ENCODE measurements around the gene IRX5. TPM values are rescaled to one million over a fixed set of nuclear protein-coding genes. Genes with fewer than 3 reads are reported as not detected.

The IRX5 gene
- total RNA-seq, 1 donor from 2014 or later, result 0.16 TPM

GRCh38 chr16:54933281-54934011 lies 2.8 kb downstream of the IRX5 start:
- intact Hi-C loops (cut with micrococcal nuclease), result no loop called here
- Mint-ChIP-seq H3K27me3 (ENCODE audit: insufficient read depth) (peaks cover 69% of the 10 kb centered on the region), H3K4me1 (ENCODE audit: low read depth) (peaks cover 8% of the 10 kb centered on the region), H3K27ac (no peak overlapping the region), H3K36me3 (ENCODE audit: low read depth) (peaks cover 3% of the 10 kb centered on the region), H3K4me3 (no peak overlapping the region), H3K9me3 (peaks cover 6% of the 10 kb centered on the region)
- no peak for DNase-seq (ENCODE audit: low spot score)

DNA sequence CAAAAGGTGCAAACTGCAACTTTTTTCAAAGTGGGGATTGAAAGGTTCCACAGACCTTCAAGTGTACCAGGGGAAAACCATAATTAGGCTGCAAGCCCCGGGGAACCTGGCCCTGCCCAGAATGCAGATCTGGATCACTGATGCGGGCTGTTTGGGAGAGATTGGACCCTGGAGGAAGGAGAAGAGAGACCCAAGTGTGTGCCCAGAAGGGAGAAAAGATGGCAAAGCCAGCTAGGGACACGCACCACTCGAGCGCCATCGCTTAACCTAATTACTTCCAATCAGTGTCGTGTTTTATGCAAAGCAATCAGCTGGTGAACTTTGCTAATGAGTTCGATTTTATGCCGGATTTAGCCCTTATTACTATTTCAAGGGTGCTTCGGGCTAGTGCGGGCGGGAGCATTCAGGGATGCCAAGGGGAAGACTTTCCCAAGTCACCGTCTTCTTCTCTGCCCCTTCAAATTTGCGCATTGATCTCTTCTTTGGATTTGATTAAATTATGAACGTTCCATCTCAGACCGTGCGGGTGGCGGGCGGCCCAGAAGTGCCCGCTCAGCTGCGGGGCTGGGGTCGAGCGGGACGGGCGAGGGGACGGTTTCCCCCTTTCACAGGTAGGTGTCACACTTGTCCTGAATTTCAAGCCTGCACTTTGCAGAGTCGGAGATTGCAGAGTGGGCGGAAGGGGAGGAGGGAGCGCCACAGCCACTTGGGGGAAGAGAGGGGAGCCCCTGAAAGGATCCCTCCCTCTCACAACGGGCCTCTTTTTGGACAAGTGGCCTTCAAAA lies 4.0 kb downstream of the IRX5 start:
- H3K27me3 Mint-ChIP-seq (ENCODE audit: insufficient read depth), result peaks cover 74% of the 10 kb centered on the region
- H3K4me3 Mint-ChIP-seq, result no peak overlapping the region
- H3K4me1 Mint-ChIP-seq (ENCODE audit: low read depth), result peaks cover 2% of the 10 kb centered on the region
- no peak for DNase-seq (ENCODE audit: low spot score)
- intact Hi-C loops (cut with micrococcal nuclease), result loop anchor here (5.0 kb wide), 2 partner anchors 398 to 1258 kb away; partner anchors contain the start of gene GNAO1
- no peak overlapping the region for H3K27ac Mint-ChIP-seq
- no peaks in the 10 kb centered on the region for H3K36me3 Mint-ChIP-seq (ENCODE audit: low read depth)
- H3K9me3 Mint-ChIP-seq, result peaks cover under 1% of the 10 kb centered on the region

- Mint-ChIP-seq H3K27ac (no peak overlapping the region), H3K36me3 (ENCODE audit: low read depth) (no peaks in the 10 kb centered on the region), H3K4me1 (ENCODE audit: low read depth) (no peaks in the 10 kb centered on the region), H3K9me3 (no peaks in the 10 kb centered on the region), H3K4me3 (no peak overlapping the region), H3K27me3 (ENCODE audit: insufficient read depth) (peaks cover 74% of the 10 kb centered on the region)
- no peak for DNase-seq (ENCODE audit: low spot score)
- intact Hi-C loops (cut with micrococcal nuclease), result loop anchor here (5.0 kb wide), 2 partner anchors 397 to 1257 kb away; partner anchors contain the start of gene GNAO1
These were observed 4.8 kb downstream of the IRX5 start for GRCh38 chr16:54935266-54935968.

GRCh38 chr16:54936201-54936978 lies 5.7 kb downstream of the IRX5 start:
- Mint-ChIP-seq H3K4me3 (peak overlapping the region; percentile 22), H3K27ac (peak overlapping the region; percentile 75), H3K36me3 (ENCODE audit: low read depth) (no peaks in the 10 kb centered on the region), H3K27me3 (ENCODE audit: insufficient read depth) (peaks cover 80% of the 10 kb centered on the region), H3K4me1 (ENCODE audit: low read depth) (no peaks in the 10 kb centered on the region), H3K9me3 (no peaks in the 10 kb centered on the region)
- DNase-seq (ENCODE audit: low spot score), result no peak
- intact Hi-C loops (cut with micrococcal nuclease), result loop anchor here (2.0 to 5.0 kb wide), 3 partner anchors 396 to 1256 kb away; partner anchors contain the start of gene GNAO1

DNA sequence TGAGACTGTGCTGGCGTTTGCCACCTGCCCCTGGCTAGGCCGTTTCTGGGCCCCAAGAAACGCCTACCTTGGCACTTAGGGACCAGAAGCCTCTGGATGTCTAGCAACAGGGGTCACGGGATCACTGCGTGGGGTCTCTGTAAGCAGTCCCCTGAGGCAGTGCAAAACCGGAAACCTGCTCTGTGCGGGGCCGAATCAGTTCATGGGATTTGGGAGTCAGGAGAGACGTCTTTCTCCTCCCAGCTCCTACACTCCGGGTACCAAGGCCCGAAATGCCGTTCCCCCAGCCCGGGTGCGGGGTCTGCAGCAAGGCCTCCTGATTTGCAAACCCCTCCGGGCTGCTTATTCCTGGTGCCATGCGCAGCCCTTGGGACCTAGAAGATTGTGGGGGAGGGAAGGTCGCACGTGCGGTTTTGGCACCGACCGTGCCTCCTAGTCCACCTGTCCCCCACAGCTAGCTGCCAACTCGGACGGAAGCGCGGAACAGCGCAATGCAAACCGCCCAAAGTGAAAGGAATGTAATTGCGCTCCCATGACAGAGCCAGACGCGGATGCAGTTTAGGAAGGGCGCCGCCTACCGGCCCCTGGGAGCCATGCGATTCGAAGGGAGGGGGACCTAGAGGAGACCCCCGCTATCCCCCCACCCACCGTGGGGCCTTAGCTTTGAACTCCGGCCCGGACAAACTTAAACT lies 6.5 kb downstream of the IRX5 start:
- intact Hi-C loops (cut with micrococcal nuclease), result loop anchor here (1.0 to 5.0 kb wide), 4 partner anchors 8 to 1255 kb away; partner anchors contain the start of gene GNAO1
- Mint-ChIP-seq H3K27me3 (ENCODE audit: insufficient read depth) (peaks cover 79% of the 10 kb centered on the region), H3K9me3 (no peaks in the 10 kb centered on the region), H3K4me1 (ENCODE audit: low read depth) (no peaks in the 10 kb centered on the region), H3K36me3 (ENCODE audit: low read depth) (no peaks in the 10 kb centered on the region), H3K4me3 (no peak overlapping the region), H3K27ac (peak overlapping the region; percentile 75)
- no peak for DNase-seq (ENCODE audit: low spot score)

GRCh38 chr16:54937671-54938211 lies 7.1 kb downstream of the IRX5 start:
- DNase-seq (ENCODE audit: low spot score), result no peak
- Mint-ChIP-seq H3K27me3 (ENCODE audit: insufficient read depth) (peaks cover 78% of the 10 kb centered on the region), H3K4me3 (no peak overlapping the region), H3K27ac (no peak overlapping the region), H3K9me3 (no peaks in the 10 kb centered on the region), H3K4me1 (ENCODE audit: low read depth) (no peaks in the 10 kb centered on the region), H3K36me3 (ENCODE audit: low read depth) (no peaks in the 10 kb centered on the region)
- intact Hi-C loops (cut with micrococcal nuclease), result loop anchor here (1.0 to 5.0 kb wide), 5 partner anchors 8 to 1255 kb away; partner anchors contain the start of gene GNAO1

GRCh38 chr16:54938212-54939028 lies 7.8 kb downstream of the IRX5 start:
- H3K4me1 Mint-ChIP-seq (ENCODE audit: low read depth), result no peaks in the 10 kb centered on the region
- peak overlapping the region; percentile 18 for H3K27ac Mint-ChIP-seq
- H3K9me3 Mint-ChIP-seq, result no peaks in the 10 kb centered on the region
- no peak overlapping the region for H3K4me3 Mint-ChIP-seq
- DNase-seq (ENCODE audit: low spot score), result no peak
- intact Hi-C loops (cut with micrococcal nuclease), result loop anchor here (2.0 to 5.0 kb wide), 3 partner anchors 394 to 1254 kb away; partner anchors contain the start of gene GNAO1
- peaks cover 80% of the 10 kb centered on the region for H3K27me3 Mint-ChIP-seq (ENCODE audit: insufficient read depth)
- no peaks in the 10 kb centered on the region for H3K36me3 Mint-ChIP-seq (ENCODE audit: low read depth)

DNA sequence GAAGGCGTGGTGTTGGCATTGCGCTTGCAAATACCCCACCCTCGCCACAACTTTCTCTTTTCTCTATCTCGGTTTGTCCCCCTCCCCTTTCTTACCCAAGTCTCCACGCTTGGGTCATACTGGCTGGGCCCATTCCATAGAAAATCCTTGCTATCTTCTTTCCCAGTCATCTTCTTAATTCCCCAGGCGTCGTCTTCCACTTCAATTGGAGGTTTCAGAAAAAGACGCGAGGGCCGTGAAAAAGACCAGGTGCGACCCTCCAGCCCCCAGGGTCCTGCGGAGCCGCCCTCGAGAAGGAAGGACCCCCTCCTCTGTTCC lies 8.3 kb downstream of the IRX5 start:
- H3K4me1 Mint-ChIP-seq (ENCODE audit: low read depth), result no peaks in the 10 kb centered on the region
- H3K4me3 Mint-ChIP-seq, result no peak overlapping the region
- no peak for DNase-seq (ENCODE audit: low spot score)
- H3K9me3 Mint-ChIP-seq, result no peaks in the 10 kb centered on the region
- intact Hi-C loops (cut with micrococcal nuclease), result loop anchor here (2.0 to 5.0 kb wide), 3 partner anchors 393 to 1253 kb away; partner anchors contain the start of gene GNAO1
- peaks cover 79% of the 10 kb centered on the region for H3K27me3 Mint-ChIP-seq (ENCODE audit: insufficient read depth)
- H3K27ac Mint-ChIP-seq, result peak overlapping the region; percentile 18
- no peaks in the 10 kb centered on the region for H3K36me3 Mint-ChIP-seq (ENCODE audit: low read depth)

- no peaks in the 10 kb centered on the region for H3K4me1 Mint-ChIP-seq (ENCODE audit: low read depth)
- no peak overlapping the region for H3K4me3 Mint-ChIP-seq
- H3K36me3 Mint-ChIP-seq (ENCODE audit: low read depth), result no peaks in the 10 kb centered on the region
- no peak for DNase-seq (ENCODE audit: low spot score)
- H3K9me3 Mint-ChIP-seq, result no peaks in the 10 kb centered on the region
- peak overlapping the region; percentile 18 for H3K27ac Mint-ChIP-seq
- intact Hi-C loops (cut with micrococcal nuclease), result loop anchor here (2.0 to 5.0 kb wide), 3 partner anchors 393 to 1253 kb away; partner anchors contain the start of gene GNAO1
- peaks cover 74% of the 10 kb centered on the region for H3K27me3 Mint-ChIP-seq (ENCODE audit: insufficient read depth)
These were observed 9.0 kb downstream of the IRX5 start for GRCh38 chr16:54939510-54940278.

DNA sequence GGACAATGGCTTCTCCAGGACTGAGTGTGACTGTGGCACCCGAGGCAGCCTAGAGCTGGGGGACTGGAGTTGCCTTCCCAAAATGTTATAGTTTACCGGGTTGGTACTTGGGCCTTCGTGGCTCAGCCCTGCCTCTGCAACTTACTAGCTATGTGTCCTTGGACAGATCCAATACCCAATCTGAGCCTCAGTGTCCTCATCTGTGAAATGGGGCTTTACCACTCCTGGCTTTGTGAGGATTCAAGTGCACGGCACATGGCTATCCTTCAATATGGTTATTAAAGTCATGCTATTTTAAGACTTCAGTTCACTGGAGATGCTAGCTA lies 9.6 kb downstream of the IRX5 start:
- H3K9me3 Mint-ChIP-seq, result no peaks in the 10 kb centered on the region
- no peak overlapping the region for H3K4me3 Mint-ChIP-seq
- H3K4me1 Mint-ChIP-seq (ENCODE audit: low read depth), result no peaks in the 10 kb centered on the region
- H3K27ac Mint-ChIP-seq, result no peak overlapping the region
- peaks cover 70% of the 10 kb centered on the region for H3K27me3 Mint-ChIP-seq (ENCODE audit: insufficient read depth)
- intact Hi-C loops (cut with micrococcal nuclease), result no loop called here
- no peaks in the 10 kb centered on the region for H3K36me3 Mint-ChIP-seq (ENCODE audit: low read depth)
- no peak for DNase-seq (ENCODE audit: low spot score)

Measured in activated T-helper 1 cell treated with anti-CD3 and anti-CD28 coated beads, Interleukin-12 subunit alpha, Interleukin-12 subunit beta, Interleukin-2, Interleukin-4 antibody, amounts not matched to agents 30 ng/mL and 10 ng/mL and 1 ng/mL, durations not matched to agents 14 hours and 24 hours and 36 hours (primary cell).